Tibial nerve (tissue), 4 donors: ENCODE results near the gene S100A10.

Source experiments
- EP300 ChIP-seq, 2 donors: sonication (generic); formaldehyde crosslinking; IDR thresholded peaks; one replicate each; pipeline ENCODE4 v1.6.1; 2017; ENCODE audit warnings: antibody characterized with exemption in 2 of 2, mild to moderate bottlenecking in 1 of 2
- TF ChIP-seq, protein P1 (sequence below), 5 experiments: fragments of 200-600 bp in 3 of 5; fragments of 450-650 bp in 2 of 5; sonication (generic) in 3 of 5; IDR thresholded peaks; one replicate each; pipeline ENCODE4 v1.5.1; 2016 to 2019; ENCODE audit warnings: antibody characterized with exemption in 5 of 5, mild to moderate bottlenecking in 3 of 5, moderate library complexity in 2 of 5

DNA sequence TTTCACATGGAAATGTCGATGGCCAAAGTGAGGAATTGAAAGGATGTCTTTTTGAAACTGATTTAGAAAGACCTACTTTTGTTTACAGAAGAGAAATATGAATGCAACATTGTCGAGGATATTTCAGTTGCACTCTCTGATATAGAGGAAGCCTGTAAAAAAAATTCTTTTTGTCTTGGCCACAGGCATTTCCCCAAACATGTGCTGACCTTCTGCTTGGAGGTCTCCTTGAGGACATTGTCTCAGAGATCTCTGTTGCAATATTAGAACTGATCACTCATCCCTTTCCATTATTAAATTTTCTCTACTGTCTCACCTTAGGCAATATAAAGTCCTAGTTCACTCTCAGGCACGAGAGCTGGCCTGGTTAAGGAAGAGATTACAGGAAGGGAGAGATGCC, 27.2 kb upstream of the S100A10 start:
- TF ChIP-seq, protein P1, sequence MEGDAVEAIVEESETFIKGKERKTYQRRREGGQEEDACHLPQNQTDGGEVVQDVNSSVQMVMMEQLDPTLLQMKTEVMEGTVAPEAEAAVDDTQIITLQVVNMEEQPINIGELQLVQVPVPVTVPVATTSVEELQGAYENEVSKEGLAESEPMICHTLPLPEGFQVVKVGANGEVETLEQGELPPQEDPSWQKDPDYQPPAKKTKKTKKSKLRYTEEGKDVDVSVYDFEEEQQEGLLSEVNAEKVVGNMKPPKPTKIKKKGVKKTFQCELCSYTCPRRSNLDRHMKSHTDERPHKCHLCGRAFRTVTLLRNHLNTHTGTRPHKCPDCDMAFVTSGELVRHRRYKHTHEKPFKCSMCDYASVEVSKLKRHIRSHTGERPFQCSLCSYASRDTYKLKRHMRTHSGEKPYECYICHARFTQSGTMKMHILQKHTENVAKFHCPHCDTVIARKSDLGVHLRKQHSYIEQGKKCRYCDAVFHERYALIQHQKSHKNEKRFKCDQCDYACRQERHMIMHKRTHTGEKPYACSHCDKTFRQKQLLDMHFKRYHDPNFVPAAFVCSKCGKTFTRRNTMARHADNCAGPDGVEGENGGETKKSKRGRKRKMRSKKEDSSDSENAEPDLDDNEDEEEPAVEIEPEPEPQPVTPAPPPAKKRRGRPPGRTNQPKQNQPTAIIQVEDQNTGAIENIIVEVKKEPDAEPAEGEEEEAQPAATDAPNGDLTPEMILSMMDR (IDR thresholded peaks at IDR 0.05) = no peak
- no peak for TF ChIP-seq EP300 (IDR thresholded peaks at IDR 0.05)
